HEK293 (cell line): ENCODE data around the gene PTPRN2.

Experiments
- SP2 ChIP-seq: fragments of 450-650 bp; formaldehyde crosslinking; IDR thresholded peaks from 2 replicates; pipeline ENCODE4 v1.5.1; 2016; ENCODE audit warnings: missing biosample characterization, missing genetic modification characterization
- YY1 ChIP-seq: fragments of 450-650 bp; formaldehyde crosslinking; IDR thresholded peaks from 2 replicates; pipeline ENCODE4 v1.5.1; 2018; ENCODE audit warnings: missing biosample characterization, missing genetic modification characterization
- ZBTB44 ChIP-seq: fragments of 450-650 bp; IDR thresholded peaks from 2 replicates; pipeline ENCODE4 v1.5.1; 2018; ENCODE audit warnings: missing biosample characterization, mild to moderate bottlenecking, missing genetic modification characterization
- ZNF585B ChIP-seq: fragments of 450-650 bp; formaldehyde crosslinking; IDR thresholded peaks from 2 replicates; pipeline ENCODE4 v1.5.1; 2016; ENCODE audit warnings: missing biosample characterization, missing genetic modification characterization
- ZNF670 ChIP-seq: fragments of 450-650 bp; formaldehyde crosslinking; IDR thresholded peaks from 2 replicates; pipeline ENCODE4 v1.5.1; 2016; ENCODE audit warnings: missing biosample characterization, missing genetic modification characterization, low read depth
- ZNF776 ChIP-seq: fragments of 450-650 bp; formaldehyde crosslinking; IDR thresholded peaks from 2 replicates; pipeline ENCODE4 v1.5.0; 2017; ENCODE audit warnings: missing biosample characterization, missing genetic modification characterization, borderline replicate concordance

GRCh38 chr7:157714166-157715070 lies 873.2 kb downstream of the PTPRN2 start:
- TF ChIP-seq YY1 = no peak
- TF ChIP-seq ZBTB44 = no peak
- TF ChIP-seq ZNF776 (tag by site-specific recombination) = no peak
- no peak for TF ChIP-seq ZNF670 (tag by site-specific recombination)
- TF ChIP-seq SP2 (tag by site-specific recombination) = no peak
- no peak for TF ChIP-seq ZNF585B
